Measurements from ENCODE around the gene ZNF497. TPM values are rescaled to one million over a fixed set of nuclear protein-coding genes. Genes with fewer than 3 reads are reported as not detected.

Gene ZNF497
- total and polyA plus RNA-seq, 10 of the 15 experiments (the other 5 are each of a cell fraction or from before 2014, with no cell fraction given): 0.09 to 0.82 (median 0.28) TPM

- TF ChIP-seq RAD21 (IDR thresholded peaks at IDR 0.05; ENCODE audit: insufficient read depth, low read depth, low read length): no peak
- TF ChIP-seq CHD4 (IDR thresholded peaks at IDR 0.05): no peak
- TF ChIP-seq RFX5 (IDR thresholded peaks at IDR 0.05; ENCODE audit: low read depth, low read length): 0 out of 2 replicates have a peak, but pooled peaks have one; percentile 29
- peak; percentile 61 for TF ChIP-seq MLLT1 (IDR thresholded peaks at IDR 0.05)
- TF ChIP-seq EGR1 (IDR thresholded peaks at IDR 0.05; ENCODE audit: borderline replicate concordance in 1 of 2, low read depth in 2 of 2, low read length in 2 of 2): peak in 1 of 2 experiments; percentile 75; a peak in 2 of 3 replicates
- no peak for TF ChIP-seq RELA (IDR thresholded peaks at IDR 0.05; ENCODE audit: borderline replicate concordance, partially characterized antibody)
- TF ChIP-seq KLF5 (IDR thresholded peaks at IDR 0.05; ENCODE audit: partially characterized antibody): peak; percentile 64
- peak; percentile 94 for TF ChIP-seq GABPA (IDR thresholded peaks at IDR 0.05; ENCODE audit: low read depth)
- no peak; the same call in 1 of the 2 replicates for TF ChIP-seq USF2 (IDR thresholded peaks at IDR 0.05; ENCODE audit: borderline replicate concordance, low read depth, low read length)
- TF ChIP-seq E4F1 (IDR thresholded peaks at IDR 0.05; ENCODE audit: borderline replicate concordance, partially characterized antibody): peak; percentile 91
- TF ChIP-seq HSF1 (IDR thresholded peaks at IDR 0.05; ENCODE audit: low read depth, low read length): no peak
- peak; percentile 54 for TF ChIP-seq E2F8 (IDR thresholded peaks at IDR 0.05; ENCODE audit: low read depth, partially characterized antibody)
- TF ChIP-seq PML (IDR thresholded peaks at IDR 0.05; ENCODE audit: low read length): peak; percentile 94
- peak; percentile 93; the same call in 1 of the 2 replicates for TF ChIP-seq RB1 (IDR thresholded peaks at IDR 0.05; ENCODE audit: borderline replicate concordance)
- no peak for TF ChIP-seq SUPT20H (IDR thresholded peaks at IDR 0.05; ENCODE audit: borderline replicate concordance, control insufficient read depth, low read depth, low read length)
- peak; percentile 99 for TF ChIP-seq HCFC1 (IDR thresholded peaks at IDR 0.05; ENCODE audit: low read length)
- TF ChIP-seq CBX5 (IDR thresholded peaks at IDR 0.05; ENCODE audit: low read depth): 0 out of 2 replicates have a peak, but pooled peaks have one; percentile 12
- no peak for TF ChIP-seq ZNF274 (IDR thresholded peaks at IDR 0.05; ENCODE audit: insufficient read depth, insufficient read length)
- TF ChIP-seq ZNF384 (IDR thresholded peaks at IDR 0.05; ENCODE audit: borderline replicate concordance, low read depth, low read length): no peak
These were observed 57.3 kb downstream of the ZNF497 start, which contains the start of gene ERVK3-1 (continued) for GRCh38 chr19:58305065-58305931.

Measured in GM12878 (cell line).